ENCODE results near the gene GPR143.

GPR143 gene

DNA sequence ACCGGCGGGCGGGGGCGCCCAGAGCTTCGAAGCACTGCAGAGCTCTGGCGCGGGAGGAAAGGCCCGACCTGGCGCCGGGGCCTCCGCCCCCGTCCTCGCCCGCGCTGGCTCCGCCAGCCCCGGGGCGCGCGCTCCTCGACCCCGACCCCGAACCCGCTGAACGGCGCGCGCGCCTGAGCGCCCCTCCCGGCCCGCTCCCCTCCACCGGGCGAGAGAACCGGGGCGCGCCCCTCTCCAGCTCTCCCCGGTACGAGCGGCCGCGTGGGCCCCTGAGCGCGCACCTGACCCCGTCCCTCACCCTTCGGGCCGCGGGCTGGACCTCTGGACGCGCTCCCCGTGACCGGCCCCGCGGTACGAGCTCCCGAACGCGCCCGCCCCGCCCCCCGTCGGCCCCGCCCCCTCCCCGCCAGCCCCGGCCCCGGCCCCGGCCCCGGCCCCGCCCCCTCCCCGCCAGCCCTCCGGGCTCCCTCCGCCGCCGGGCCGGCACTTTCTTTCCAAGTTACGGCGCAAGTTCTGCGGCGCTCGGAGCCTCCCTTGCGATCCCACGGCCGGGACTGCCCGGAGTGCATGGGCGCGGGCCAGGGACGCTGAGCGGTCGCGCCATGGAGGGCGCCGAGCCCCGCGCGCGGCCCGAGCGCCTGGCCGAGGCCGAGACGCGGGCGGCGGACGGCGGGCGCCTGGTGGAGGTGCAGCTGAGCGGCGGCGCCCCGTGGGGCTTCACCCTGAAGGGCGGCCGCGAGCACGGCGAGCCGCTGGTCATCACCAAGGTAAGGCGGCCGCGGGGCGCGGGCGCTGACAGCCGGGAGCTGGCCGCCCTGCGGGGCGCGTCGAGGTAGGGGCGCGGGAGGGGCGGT is 20.5 kb upstream of the GPR143 start, which contains the start of gene SHROOM2:
TSS of gene SHROOM2 (plus strand) at position 486 of the 854 bp plus-strand sequence. CDS start at position 603, 117 bp downstream.
- no peak for TF ChIP-seq CTCF (conservative IDR thresholded peaks at IDR 0.05; ENCODE audit: low read depth, low read length)
- Histone ChIP-seq H3K27ac (no peak within 1 kb of the TSS), H4K20me1 (ENCODE audit: insufficient read depth) (no peaks in the 10 kb centered on the region), H3K9ac (no peak within 1 kb of the TSS), H3K4me1 (ENCODE audit: low read depth, poor library complexity, severe bottlenecking) (no peaks in the 10 kb centered on the region), H3K27me3 (ENCODE audit: insufficient read depth, low read depth) (no peaks in the 10 kb centered on the region; the same call in 1 of the 2 replicates), H3K4me3 (IDR thresholded peaks at IDR 0.05; ENCODE audit: insufficient read depth, low read depth, low read length) (no peak within 1 kb of the TSS), H3K4me2 (peak within 1 kb of the TSS; percentile 42; the same call in 1 of the 2 replicates), H3K36me3 (ENCODE audit: insufficient read depth) (no peaks in the 10 kb centered on the region), H3K79me2 (ENCODE audit: insufficient read depth, low read depth) (no peaks in the 10 kb centered on the region), H2AFZ (ENCODE audit: low read depth) (peak within 1 kb of the TSS; percentile 38)

- Histone ChIP-seq H3K36me3 (ENCODE audit: insufficient read depth) (no peaks in the 10 kb centered on the region), H2AFZ (ENCODE audit: low read depth) (0 out of 2 replicates have a peak overlapping the region, but pooled peaks have one; percentile 18), H4K20me1 (ENCODE audit: insufficient read depth) (no peaks in the 10 kb centered on the region), H3K4me3 (IDR thresholded peaks at IDR 0.05; ENCODE audit: insufficient read depth, low read depth, low read length) (no peak overlapping the region), H3K27me3 (ENCODE audit: insufficient read depth, low read depth) (no peaks in the 10 kb centered on the region; the same call in 1 of the 2 replicates), H3K4me2 (no peak overlapping the region), H3K79me2 (ENCODE audit: insufficient read depth, low read depth) (no peaks in the 10 kb centered on the region), H3K9ac (no peak overlapping the region), H3K27ac (no peak overlapping the region), H3K4me1 (ENCODE audit: low read depth, poor library complexity, severe bottlenecking) (no peaks in the 10 kb centered on the region)
- no peak for TF ChIP-seq CTCF (conservative IDR thresholded peaks at IDR 0.05; ENCODE audit: low read depth, low read length)
These were observed 19.8 kb upstream of the GPR143 start for GRCh38 chrX:9785254-9785943.

DNA sequence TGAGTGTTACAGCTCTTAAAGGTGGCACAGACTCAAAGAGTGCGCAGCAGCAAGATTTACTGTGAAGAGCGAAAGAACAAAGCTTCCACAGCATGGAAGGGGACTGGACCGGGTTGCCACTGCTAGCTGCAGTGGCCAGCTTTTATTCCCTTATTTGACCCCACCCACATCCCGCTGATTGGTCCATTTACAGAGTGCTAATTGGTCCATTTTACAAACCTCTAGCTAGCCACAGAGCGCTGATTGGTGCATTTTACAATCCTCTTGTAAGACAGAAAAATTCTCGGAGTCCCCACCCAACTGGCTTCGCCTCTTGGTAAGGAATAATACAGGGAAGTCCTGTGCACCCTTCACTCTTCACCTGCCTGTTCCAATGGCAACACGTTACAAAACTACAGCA is 18.7 kb upstream of the GPR143 start:
- Histone ChIP-seq H3K79me2 (ENCODE audit: insufficient read depth, low read depth) (no peaks in the 10 kb centered on the region), H4K20me1 (ENCODE audit: insufficient read depth) (no peaks in the 10 kb centered on the region), H3K9ac (no peak overlapping the region), H3K4me3 (IDR thresholded peaks at IDR 0.05; ENCODE audit: insufficient read depth, low read depth, low read length) (no peak overlapping the region), H3K36me3 (ENCODE audit: insufficient read depth) (no peaks in the 10 kb centered on the region), H3K4me1 (ENCODE audit: low read depth, poor library complexity, severe bottlenecking) (no peaks in the 10 kb centered on the region), H3K27ac (no peak overlapping the region), H3K4me2 (no peak overlapping the region), H3K27me3 (ENCODE audit: insufficient read depth, low read depth) (no peaks in the 10 kb centered on the region; the same call in 1 of the 2 replicates), H2AFZ (ENCODE audit: low read depth) (no peak overlapping the region)
- TF ChIP-seq CTCF (conservative IDR thresholded peaks at IDR 0.05; ENCODE audit: low read depth, low read length): no peak

DNA sequence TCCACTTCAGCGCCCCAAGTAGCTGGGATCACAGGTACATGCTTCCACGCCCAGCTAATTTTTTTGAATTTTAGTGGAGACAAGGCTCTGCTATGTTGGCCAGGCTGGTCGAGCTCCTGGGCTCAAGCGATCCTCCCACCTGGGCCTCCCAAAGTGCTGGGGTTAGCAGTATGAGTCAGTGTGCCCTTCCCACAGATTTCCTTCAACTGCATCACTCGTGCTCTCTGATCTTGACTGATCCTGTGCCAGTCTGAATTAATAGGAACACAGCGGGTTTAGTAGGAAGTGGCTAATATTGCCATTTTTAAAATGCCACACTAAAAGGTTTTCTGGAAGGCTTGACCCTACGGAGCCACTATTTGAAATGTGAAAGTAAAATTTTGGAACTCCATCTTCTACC is 16.3 kb upstream of the GPR143 start:
- Histone ChIP-seq H3K9ac (no peak overlapping the region), H3K4me2 (no peak overlapping the region), H2AFZ (ENCODE audit: low read depth) (no peak overlapping the region), H3K27ac (no peak overlapping the region), H3K27me3 (ENCODE audit: insufficient read depth, low read depth) (no peaks in the 10 kb centered on the region; the same call in 1 of the 2 replicates), H3K4me1 (ENCODE audit: low read depth, poor library complexity, severe bottlenecking) (no peaks in the 10 kb centered on the region), H3K79me2 (ENCODE audit: insufficient read depth, low read depth) (no peaks in the 10 kb centered on the region), H4K20me1 (ENCODE audit: insufficient read depth) (no peaks in the 10 kb centered on the region), H3K4me3 (IDR thresholded peaks at IDR 0.05; ENCODE audit: insufficient read depth, low read depth, low read length) (no peak overlapping the region), H3K36me3 (ENCODE audit: insufficient read depth) (no peaks in the 10 kb centered on the region)
- no peak for TF ChIP-seq CTCF (conservative IDR thresholded peaks at IDR 0.05; ENCODE audit: low read depth, low read length)

Measured in KMS-11 (cell line).